T47D (cell line): Measurements from ENCODE around the gene MOB1B.
"Not testable (repeated sequence)": the region's sequence is repeated elsewhere in the genome, so short reads cannot be mapped to it uniquely, and the experiment has no call there.

ENCODE experiments used
- DNase-seq, 2 experiments: peaks; one replicate each; pipeline versions ENCODE4 v3.0.0 to v3.0.0-alpha.2; 2011 to 2012; ENCODE audit warnings: low read depth in 1 of 2, low spot score in 1 of 2
- JUND ChIP-seq: IDR thresholded peaks from 2 replicates; pipeline ENCODE4 v1.6.1; 2012; ENCODE audit warnings: low read depth
- in situ Hi-C: cut with HindIII; loops from 2 replicates; pipeline ENCODE4 v1.10.0; 2016; ENCODE audit warnings: low sequenced_read_pairs, low pct_unique_long_range_greater_than_20kb

The MOB1B gene

DNA sequence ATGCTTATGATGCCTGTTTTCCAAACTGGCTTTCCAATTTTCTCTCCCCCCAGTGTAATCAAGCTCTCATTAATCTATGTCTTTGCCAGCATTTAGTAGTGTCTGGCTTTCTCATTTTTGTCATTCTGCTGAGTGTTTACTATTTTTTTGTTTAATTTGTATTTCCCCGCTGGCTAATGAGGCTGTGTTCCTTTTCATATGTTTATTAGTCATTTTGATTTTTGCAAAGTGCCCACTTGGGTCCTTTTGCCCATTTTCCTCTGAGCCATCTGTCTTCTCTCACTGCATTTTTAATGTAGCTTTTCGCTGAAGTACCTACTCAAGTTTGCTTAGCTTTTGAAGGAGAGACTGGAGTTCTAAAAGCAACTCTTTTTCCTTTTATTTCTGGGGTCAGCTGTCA lies 106.0 kb downstream of the MOB1B start:
- in situ Hi-C loops, result no loop called here
- DNase-seq, result no peak
- no peak for TF ChIP-seq JUND

- no peak for TF ChIP-seq JUND
- in situ Hi-C loops, result no loop called here
- DNase-seq, result no peak
These were observed 106.9 kb downstream of the MOB1B start for GRCh38 chr4:71009086-71009485.

- peak; percentile 24 to 51 for DNase-seq
- TF ChIP-seq JUND, result no peak
- in situ Hi-C loops, result no loop called here
These were observed 107.9 kb downstream of the MOB1B start for GRCh38 chr4:71009890-71010588.

GRCh38 chr4:71011451-71011850 lies 109.3 kb downstream of the MOB1B start:
- TF ChIP-seq JUND, result no peak
- no peak for DNase-seq
- in situ Hi-C loops, result no loop called here

DNA sequence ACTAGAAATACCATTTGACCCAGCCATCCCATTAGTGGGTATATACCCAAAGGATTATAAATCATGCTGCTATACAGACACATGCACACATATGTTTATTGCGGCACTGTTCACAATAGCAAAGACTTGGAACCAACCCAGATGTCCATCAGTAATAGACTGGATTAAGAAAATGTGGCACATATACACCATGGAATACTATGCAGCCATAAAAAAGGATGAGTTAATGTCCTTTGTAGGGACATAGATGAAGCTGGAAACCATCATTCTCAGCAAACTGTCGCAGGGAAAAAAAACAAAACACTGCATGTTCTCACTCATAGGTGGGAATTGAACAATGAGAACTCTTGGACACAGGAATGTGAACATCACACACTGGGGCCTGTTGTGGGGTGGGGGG lies 115.2 kb downstream of the MOB1B start:
- DNase-seq, in situ Hi-C loops: not testable (repeated sequence)

- no peak for DNase-seq
- TF ChIP-seq JUND, result no peak
- in situ Hi-C loops, result no loop called here
These were observed 118.4 kb downstream of the MOB1B start for GRCh38 chr4:71020611-71021010.

DNA sequence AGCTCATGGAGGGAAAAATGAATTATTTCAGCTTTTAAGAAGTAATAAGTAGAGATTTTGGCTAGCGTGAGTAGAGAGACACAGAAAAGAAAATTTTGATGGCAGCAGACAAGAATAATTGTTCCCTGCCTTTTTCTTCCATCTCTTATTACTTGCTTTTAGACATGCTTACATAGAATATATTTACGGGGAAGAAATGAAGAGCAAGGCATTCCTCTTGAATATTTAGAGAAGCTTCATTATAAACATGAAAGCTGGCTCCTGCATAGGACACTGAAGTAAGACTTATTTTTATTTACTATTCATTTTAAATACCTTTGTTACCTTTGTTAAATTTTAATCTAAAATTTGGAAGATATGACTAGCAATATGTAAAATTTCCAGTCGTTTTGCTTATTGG lies 123.5 kb downstream of the MOB1B start:
- in situ Hi-C loops, result no loop called here
- TF ChIP-seq JUND, result no peak
- DNase-seq, result no peak

- no peak for TF ChIP-seq JUND
- in situ Hi-C loops, result no loop called here
- no peak for DNase-seq
These were observed 123.9 kb downstream of the MOB1B start for GRCh38 chr4:71026086-71026485.

DNA sequence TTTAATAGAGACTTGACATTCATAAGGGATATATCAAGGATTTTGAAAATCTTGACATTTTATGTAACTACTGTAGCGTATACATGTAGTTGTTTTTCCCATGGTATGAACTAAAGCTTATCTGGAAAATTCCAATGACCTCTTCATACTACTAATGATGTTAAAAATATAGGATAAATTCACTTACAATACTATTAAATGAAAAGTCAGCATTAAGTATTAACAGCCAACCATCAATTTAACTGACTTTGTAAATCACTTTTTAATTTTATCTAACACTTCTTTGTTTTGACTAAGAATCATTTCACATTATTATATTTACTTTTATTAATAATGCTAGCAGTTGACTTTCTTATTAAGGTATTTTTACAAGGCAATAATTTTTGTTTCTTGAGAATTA lies 125.4 kb downstream of the MOB1B start:
- in situ Hi-C loops, result no loop called here
- no peak for DNase-seq
- TF ChIP-seq JUND, result no peak

- DNase-seq, result no peak
- no peak for TF ChIP-seq JUND
- in situ Hi-C loops, result no loop called here
These were observed 127.3 kb downstream of the MOB1B start for GRCh38 chr4:71029504-71029903.

- DNase-seq, result not testable (repeated sequence)
These were observed 129.9 kb downstream of the MOB1B start for GRCh38 chr4:71032106-71032505.

More at GRCh38 chr4:71032106-71032505, 129.9 kb downstream of the MOB1B start:
- in situ Hi-C loops, result not testable (repeated sequence)
